Kidney (tissue), 14 donors: ENCODE results near the gene FAM107B. TPM values are rescaled to one million over a fixed set of nuclear protein-coding genes. Genes with fewer than 3 reads are reported as not detected.
A peak's percentile ranks its signal among the peaks of the same experiment; 100 is the strongest.

ENCODE experiments used
- DNase-seq, 5 donors: peaks; one replicate each; pipeline ENCODE4 v3.0.0-alpha.2; 2013 to 2020
- FAIRE-seq: peaks from 2 replicates; lab custom pipeline; 2012; peaks lifted over from hg19 to GRCh38; lab: Jason Lieb, UNC
- H3K27ac ChIP-seq, 2 donors: one replicate each; pipeline ENCODE4 v1.7.0; 2013; ENCODE audit warnings: low read depth in 2 of 2, low read length in 2 of 2, inconsistent platforms in 1 of 2
- H3K27me3 ChIP-seq: one replicate; pipeline ENCODE4 v1.7.1; 2013; ENCODE audit warnings: low read length, inconsistent platforms; ENCODE audit not compliant: control insufficient read depth, insufficient read depth
- H3K36me3 ChIP-seq, 3 donors: one replicate each; pipeline versions ENCODE4 v1.7.0 to v1.7.1; 2013; ENCODE audit warnings: low read length in 3 of 3, control low read depth in 1 of 3, inconsistent platforms in 1 of 3; ENCODE audit not compliant: insufficient read depth in 3 of 3, control insufficient read depth in 2 of 3
- H3K4me1 ChIP-seq, 3 donors: one replicate each; pipeline versions ENCODE4 v1.7.0 to v1.7.1; 2013; ENCODE audit warnings: low read length in 3 of 3, inconsistent platforms in 1 of 3, low read depth in 1 of 3; ENCODE audit not compliant: control insufficient read depth in 2 of 3, insufficient read depth in 2 of 3
- H3K4me3 ChIP-seq, 3 donors: one replicate each; pipeline versions ENCODE4 v1.7.0 to v1.8.1; 2013; ENCODE audit warnings: low read length in 3 of 3, control low read depth in 1 of 3, inconsistent platforms in 1 of 3
- H3K9ac ChIP-seq, 3 donors: one replicate each; pipeline versions ENCODE4 v1.7.0 to v1.7.1; 2013; ENCODE audit warnings: low read length in 3 of 3, control low read depth in 1 of 3, inconsistent platforms in 1 of 3
- H3K9me3 ChIP-seq, 3 donors: one replicate each; pipeline versions ENCODE4 v1.7.0 to v1.7.1; 2013; ENCODE audit warnings: low read length in 3 of 3, control low read depth in 1 of 3, inconsistent platforms in 1 of 3; ENCODE audit not compliant: control insufficient read depth in 2 of 3, insufficient read depth in 1 of 3
- intact Hi-C: fragments of 100-400 bp; cut with DNase I; formaldehyde crosslinking; loops from one replicate; pipeline ENCODE4 v1.11.1; 2022
- polyA plus RNA-seq: library from polyadenylated mRNA; stranded (reverse); fragments of 350-450 nt; fragmentation: Illumina TruSeq; extraction: RNeasy Lipid Tissue Mini Kit (QIAGEN cat#74804); gene quantifications from one replicate; pipeline ENCODE4 v1.2.3, GENCODE V29; 2014; ENCODE audit warnings: low read depth, low replicate concordance; ENCODE audit not compliant: insufficient read depth
- total RNA-seq: library from RNA; stranded (reverse); fragmentation: NEBNext Ultra II Directional; extraction: Animal tissue kit (Norgen Biotek cat#: 25700); gene quantifications from one replicate; pipeline ENCODE4 v1.2.1, GENCODE V29; 2021
- TF ChIP-seq, protein P1 (sequence below): IDR thresholded peaks from 3 replicates; pipeline ENCODE4 v1.5.1; 2012; ENCODE audit warnings: mild to moderate bottlenecking, moderate library complexity, borderline replicate concordance; ENCODE audit not compliant: insufficient read depth; ENCODE audit errors: extremely low read depth
- donor health status: control.
- donor health status: control.
- donor health status: control.
- donor health status: control.
- donor health status: control.
- donor health status: DM: yes; HTN: yes; CAD: no.
- donor health status: Normal renal cell carcinoma (clear cell type).

Gene FAM107B
- total and polyA plus RNA-seq, 2 donors from 2014 or later = 105 to 122 TPM

DNA sequence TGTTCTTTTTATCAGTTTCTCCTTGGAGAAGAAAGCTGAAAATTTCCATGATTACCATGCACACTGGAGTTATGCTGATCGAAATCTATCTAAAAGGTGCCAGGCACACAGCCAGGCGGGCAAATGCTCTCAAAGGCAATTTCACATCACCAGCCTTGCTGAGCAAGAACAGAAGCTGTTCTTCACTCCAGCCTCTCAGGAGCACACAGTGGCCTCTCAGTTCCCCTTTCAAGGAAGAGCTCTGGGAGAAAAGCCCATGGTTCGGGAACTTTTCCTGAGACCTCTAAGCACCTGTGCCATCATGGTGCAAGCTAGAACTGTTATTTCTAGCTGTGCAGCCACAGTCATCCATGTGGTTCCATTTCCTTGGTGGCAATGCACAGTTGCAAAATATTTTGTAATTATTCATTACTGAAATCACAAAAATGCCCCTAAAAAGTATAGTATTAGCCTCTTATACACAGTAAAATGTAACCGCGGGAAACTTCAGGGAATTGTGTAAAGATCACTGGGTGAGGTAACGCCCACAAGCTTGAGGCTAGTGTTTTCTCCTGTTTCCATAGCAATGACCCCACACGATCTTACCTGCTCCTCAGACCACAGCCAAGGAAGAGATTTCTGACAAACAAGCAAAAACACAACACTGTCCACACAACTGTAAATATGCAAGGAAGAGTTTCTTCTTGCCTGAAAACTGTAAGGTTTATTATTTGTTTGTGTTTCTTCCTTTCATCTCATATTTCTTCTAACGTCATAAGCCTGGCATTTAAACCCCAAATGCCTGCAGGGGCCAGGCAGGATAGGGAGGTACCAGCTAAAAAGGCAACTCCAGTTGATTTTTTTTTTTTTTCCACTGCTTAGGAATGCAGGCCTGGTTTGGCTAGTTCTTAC lies 121.2 kb downstream of the FAM107B start:
- peak overlapping the region in 1 of 3 donors; percentile 21 for H3K4me3 ChIP-seq
- no peaks in the 10 kb centered on the region for H3K27me3 ChIP-seq
- H3K9ac ChIP-seq = no peak overlapping the region
- H3K4me1 ChIP-seq = peaks cover 8 to 24% (median 18%) of the 10 kb centered on the region in 3 donors
- peak; percentile 25 for FAIRE-seq
- H3K9me3 ChIP-seq = no peaks in the 10 kb centered on the region
- H3K27ac ChIP-seq = peak overlapping the region; percentile 56 to 77
- DNase-seq = peak in 4 of 5 donors; percentile 53 to 94 (median 84)
- TF ChIP-seq, protein P1, sequence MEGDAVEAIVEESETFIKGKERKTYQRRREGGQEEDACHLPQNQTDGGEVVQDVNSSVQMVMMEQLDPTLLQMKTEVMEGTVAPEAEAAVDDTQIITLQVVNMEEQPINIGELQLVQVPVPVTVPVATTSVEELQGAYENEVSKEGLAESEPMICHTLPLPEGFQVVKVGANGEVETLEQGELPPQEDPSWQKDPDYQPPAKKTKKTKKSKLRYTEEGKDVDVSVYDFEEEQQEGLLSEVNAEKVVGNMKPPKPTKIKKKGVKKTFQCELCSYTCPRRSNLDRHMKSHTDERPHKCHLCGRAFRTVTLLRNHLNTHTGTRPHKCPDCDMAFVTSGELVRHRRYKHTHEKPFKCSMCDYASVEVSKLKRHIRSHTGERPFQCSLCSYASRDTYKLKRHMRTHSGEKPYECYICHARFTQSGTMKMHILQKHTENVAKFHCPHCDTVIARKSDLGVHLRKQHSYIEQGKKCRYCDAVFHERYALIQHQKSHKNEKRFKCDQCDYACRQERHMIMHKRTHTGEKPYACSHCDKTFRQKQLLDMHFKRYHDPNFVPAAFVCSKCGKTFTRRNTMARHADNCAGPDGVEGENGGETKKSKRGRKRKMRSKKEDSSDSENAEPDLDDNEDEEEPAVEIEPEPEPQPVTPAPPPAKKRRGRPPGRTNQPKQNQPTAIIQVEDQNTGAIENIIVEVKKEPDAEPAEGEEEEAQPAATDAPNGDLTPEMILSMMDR = no peak
- intact Hi-C loops = no loop called here
- no peaks in the 10 kb centered on the region for H3K36me3 ChIP-seq

DNA sequence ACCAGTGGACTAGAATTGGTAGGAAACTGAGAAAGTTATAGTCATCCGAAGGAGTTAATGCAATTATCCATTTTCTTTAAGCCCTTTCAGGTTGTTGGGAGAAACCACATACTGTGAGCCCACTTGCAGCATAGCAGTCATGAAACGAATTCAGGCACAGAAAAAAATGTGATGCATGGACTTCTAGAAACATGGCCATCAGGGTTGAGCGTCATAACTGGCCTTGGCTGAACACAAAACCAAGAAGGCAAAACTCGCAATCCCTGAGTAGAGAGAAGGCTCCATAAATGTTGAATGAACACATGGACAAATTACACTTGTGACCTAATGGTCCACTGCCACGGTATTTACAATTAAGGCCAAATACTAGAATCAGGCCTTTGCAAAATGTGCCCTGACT lies 121.9 kb downstream of the FAM107B start:
- DNase-seq (no peak), FAIRE-seq (no peak)
- peaks cover 10 to 29% (median 18%) of the 10 kb centered on the region in 3 donors for H3K4me1 ChIP-seq
- TF ChIP-seq, protein P1 = no peak
- H3K9ac ChIP-seq = no peak overlapping the region
- intact Hi-C loops = no loop called here
- no peak overlapping the region for H3K4me3 ChIP-seq
- H3K27me3 ChIP-seq = no peaks in the 10 kb centered on the region
- H3K36me3 ChIP-seq = no peaks in the 10 kb centered on the region
- no peaks in the 10 kb centered on the region for H3K9me3 ChIP-seq
- H3K27ac ChIP-seq = peak overlapping the region; percentile 68 to 77

DNA sequence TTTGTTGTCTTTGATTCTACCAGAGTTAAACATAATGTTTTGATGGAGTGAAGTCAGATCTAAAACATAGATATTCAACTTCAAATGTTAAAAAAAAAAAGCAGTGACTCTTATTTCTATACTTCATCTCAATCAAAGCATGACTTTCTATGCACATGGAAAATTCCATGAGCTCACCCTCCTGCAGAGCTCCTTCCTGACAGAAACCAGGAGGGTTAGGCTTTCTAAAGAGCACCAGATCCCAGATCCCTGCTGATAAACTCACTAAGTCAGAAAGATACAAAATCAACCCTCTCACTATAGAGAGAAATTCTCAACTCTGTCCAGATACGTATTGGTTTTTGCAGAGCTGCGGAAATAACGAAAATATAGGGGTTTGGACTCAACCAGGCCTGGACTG lies 122.6 kb downstream of the FAM107B start:
- no peak overlapping the region for H3K9ac ChIP-seq
- H3K36me3 ChIP-seq = no peaks in the 10 kb centered on the region
- peak overlapping the region; percentile 36 to 68 for H3K27ac ChIP-seq
- H3K4me3 ChIP-seq = no peak overlapping the region
- no peaks in the 10 kb centered on the region for H3K9me3 ChIP-seq
- TF ChIP-seq, protein P1 = no peak
- H3K4me1 ChIP-seq = peaks cover 10 to 31% (median 18%) of the 10 kb centered on the region in 3 donors
- intact Hi-C loops = no loop called here
- no peaks in the 10 kb centered on the region for H3K27me3 ChIP-seq
- DNase-seq = no peak
- no peak for FAIRE-seq
